Stimulated activated CD4-positive, alpha-beta T cell treated with anti-CD3 and anti-CD28 coated beads, Interleukin-1b, Interleukin-23, amount 100 ng/mL, for 1 hour (primary cell): ENCODE measurements around the gene BNIP5.

Source experiments
- DNase-seq, 2 donors: peaks; one replicate each; pipeline ENCODE4 v3.0.0-alpha.2; 2020; ENCODE audit warnings: low read depth in 2 of 2

BNIP5 gene

DNA sequence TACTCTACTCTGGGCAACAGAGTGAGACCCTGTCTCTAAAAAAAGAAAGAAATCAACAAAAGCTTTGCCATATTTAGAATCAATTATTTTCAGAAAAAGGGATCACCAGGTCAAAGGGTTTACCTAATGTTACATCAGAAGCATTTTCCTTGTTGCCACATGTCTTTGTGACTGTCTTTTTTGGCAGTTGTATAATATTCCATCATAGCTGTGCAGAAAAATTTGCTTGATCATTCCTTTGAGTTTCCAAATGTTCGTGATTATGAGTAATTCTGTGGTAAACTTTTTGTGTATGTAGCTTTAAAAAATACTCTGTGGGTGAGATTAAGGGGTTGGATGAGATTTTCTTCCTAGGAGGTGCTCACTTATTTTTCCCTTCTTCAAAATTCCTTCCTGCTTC lies 40.4 kb downstream of the BNIP5 start:
- no peak for DNase-seq

DNA sequence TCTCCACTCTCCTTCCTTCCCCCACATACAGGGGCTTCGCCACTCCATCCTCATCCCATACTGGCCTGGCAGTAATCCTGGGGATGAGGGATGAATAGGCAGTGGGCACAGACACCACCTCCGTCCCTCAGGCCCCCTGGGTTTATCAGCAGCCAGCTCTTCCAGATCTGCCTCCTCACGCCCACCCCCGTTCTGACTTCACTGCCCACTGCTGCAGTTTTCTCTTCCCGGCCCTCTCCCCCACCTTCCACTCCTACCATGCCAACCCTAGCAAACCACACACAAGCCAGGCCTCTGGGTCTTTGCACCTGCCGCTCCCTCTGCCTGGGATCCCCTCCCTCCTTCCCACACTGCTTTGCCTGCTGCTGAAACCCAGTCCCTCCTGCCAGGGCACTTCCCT lies 44.5 kb downstream of the BNIP5 start:
- no peak for DNase-seq

DNA sequence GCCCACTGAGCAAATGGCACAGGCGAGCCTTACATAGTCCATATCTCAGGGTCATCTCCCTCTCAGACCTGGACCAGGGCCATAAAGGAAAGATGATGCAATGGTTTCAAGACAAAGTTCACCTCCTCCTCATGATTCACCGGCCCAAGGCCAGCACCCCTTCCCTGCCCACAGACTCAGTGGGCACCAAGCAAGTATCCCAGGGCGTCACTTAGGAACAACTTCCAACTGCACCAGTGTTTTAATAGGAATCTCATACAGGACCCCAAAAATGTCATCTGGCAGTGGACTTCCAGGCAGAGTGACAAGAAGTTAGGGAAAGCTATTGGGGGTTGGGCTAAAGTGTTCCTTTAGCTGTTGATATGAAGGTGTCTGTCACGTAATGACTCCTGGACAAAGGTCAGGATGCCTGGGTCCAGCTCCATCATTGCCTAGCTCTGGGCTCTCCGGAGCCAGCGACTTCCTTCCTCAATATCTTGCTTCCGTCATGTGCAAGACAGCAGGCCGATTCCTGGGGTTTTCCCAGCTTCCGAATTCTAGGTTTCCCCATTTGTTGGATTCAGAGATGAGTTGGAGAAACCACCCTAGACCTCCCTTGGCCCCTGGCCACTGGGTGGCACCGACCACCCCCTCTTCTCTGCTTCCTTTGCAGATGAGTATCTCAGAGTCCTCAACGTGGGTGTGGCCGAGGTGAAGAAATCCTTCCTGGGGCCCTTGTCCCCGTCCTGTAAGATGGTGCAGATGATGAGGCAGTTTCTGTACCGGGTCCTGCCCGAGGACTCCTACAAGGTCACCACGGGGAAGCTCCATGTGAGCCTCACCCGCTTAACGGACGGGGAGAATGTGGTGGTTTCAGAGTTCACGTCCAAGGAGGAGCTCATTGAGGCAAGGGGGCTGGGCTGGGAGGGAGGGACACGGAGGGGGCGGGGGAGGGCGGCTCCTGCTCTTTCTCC lies 45.7 kb downstream of the BNIP5 start:
- no peak for DNase-seq

DNA sequence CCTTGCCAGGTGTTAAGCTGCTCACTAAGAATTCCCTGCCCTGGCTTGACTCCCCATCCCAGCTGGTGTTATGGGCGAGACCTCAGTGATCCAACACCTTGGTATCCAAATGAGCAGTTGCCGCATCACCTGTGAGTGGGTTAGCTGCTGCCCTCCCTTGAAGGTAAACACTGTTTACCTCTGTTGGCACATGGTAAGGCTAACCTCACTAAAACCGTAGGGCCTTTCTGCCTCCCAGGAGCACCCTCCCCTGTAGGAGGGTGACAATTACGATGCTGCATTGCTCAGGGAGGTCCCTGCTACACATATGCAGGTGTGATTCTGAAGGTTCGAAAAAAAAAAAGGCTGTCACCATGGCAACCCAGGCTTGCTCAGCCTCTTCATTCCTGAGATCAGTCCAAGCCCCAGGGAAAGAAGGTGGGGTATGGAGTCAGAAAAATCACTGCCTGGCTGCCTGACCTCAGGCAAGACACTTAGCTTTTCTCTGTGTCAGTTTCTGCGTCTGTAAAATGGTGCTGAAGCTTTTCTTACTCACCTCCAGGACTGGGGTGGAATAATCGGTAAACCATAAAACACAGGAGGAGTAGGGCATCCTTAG lies 47.3 kb downstream of the BNIP5 start:
- DNase-seq = no peak

DNA sequence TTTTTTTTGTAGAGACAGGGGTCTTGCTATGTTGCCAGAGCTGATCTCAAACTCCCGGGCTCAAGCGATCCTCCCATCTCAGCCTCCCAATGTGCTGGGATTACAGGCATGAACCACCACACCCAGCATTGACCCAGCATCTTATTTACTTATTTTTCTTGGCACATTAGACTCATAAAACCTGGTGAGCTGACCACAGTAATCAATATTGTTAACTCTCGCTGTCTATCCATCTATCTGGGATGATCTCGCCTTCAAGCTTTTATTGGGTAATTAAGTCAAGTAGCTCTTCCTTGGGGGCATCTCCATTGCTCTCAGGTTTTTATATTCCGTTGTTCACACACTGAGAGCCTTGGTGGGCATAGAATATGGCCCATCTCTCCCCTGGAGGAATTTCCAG lies 49.8 kb downstream of the BNIP5 start:
- no peak for DNase-seq

DNA sequence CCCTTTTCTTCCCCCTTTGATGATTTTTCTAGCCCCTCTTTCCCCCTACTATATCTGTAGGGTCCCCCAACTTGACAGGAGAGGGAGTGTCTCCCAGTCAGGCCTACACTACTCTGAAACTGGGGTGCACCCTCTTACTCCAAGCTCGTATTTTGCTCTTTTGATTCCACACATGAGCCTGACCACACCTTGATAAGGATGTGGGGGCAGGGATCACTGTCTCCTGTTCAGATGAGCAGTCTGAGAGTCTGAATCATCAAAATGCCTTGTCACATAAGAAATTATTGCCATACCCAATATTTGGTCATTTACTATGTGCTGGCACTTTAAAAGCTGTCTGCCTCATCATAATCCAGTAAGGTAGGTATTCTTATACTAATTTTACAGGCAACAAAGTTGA lies 50.9 kb downstream of the BNIP5 start:
- DNase-seq = no peak

DNA sequence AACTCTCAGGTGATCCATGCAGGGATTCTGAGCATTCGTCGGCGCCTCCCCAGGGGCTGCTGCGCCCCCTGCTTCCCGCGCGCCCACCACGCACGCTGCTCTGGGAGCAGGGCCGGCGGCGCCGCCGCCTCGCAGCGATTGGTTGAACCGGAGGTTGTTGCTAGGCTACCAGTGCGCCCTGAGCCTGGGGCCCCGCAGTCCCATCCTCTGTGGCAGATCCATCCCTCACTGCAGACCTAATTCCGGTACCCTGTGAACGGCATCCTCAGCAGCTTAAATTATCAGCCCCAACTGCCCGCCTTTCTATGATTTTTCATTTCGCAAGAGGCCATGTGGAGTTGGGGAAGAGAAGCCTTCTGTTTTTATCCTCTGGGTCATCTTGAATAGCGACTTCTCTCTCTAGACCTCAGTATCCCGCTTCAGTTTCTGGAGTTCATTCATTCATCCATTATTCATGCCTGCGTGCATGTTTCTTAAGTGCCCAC lies 51.5 kb downstream of the BNIP5 start:
- no peak for DNase-seq

DNA sequence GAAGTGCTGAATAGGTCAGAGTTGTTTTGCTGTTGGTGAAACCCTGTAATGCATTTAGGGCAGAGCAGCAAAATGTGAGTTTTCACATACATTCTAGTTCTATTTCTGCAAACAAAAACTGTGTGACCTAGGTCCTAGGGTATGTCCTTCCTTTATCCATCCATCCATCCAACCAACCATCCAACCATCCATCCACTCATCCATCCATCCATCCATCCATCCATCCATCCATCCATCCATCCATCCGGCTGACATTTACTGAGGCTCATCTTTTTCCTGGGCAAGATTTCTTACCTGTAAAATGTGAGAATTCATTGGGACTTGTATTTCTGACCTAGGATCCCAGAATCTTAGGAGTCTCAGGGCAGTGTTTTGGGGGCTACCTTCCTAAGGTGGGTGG lies 52.3 kb downstream of the BNIP5 start:
- no peak for DNase-seq

DNA sequence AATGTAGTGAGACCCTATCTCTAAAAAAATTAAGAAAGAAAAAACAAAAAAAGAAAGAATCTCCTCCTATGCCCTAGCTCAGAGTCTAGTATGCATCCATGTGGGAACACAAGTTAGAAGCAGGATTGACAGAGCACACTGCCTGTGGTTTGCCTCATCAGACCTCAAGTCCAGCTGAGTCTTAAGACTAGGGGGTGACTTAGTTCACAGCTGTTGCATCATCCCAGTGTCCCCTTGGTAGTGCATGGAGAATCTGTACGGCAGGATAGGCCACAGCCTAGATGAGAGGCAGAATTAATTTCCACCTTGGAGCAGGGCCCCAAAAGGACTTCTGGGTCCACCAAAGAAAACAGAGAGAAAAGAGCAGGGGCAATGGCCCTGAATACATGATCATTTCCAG lies 53.1 kb downstream of the BNIP5 start:
- DNase-seq = no peak

DNA sequence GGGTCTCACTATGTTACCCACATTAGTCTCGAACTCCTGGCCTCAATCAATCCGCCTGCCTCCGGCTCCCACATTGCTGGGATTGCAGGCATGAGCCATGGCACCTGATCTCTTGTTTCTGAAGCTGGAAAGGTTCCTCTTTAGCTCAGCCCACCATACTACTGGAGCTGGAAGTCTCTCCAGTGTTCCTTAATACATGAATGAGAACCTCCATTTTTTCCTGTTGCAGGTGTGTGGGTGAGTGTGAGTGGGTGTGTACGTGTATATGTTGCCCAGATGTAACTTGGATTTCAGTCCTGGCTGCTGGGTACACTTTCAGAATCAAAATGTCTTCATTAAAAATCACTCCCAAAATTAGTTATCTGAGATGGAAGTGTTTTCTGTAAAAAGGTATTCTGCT lies 55.7 kb downstream of the BNIP5 start:
- no peak for DNase-seq

DNA sequence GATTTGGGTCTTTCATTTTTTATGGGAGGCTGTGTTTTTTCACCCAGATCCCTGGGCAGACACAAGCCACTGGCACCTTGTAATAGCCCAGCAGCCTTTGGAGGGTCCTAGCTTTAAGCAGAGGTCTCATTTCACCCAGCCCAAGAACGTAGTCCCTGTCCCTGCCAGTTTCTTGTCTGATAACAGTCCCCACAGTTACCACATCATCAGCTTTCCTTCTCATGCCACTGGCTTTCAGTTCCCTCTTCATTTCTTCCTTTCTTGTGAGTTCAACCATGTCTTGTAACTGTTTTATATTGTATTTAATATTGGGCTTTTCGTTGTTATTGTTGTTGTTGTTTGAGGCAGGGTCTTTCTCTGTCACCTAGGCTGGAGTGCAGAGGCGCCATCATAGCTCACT lies 56.2 kb downstream of the BNIP5 start:
- DNase-seq = no peak

DNA sequence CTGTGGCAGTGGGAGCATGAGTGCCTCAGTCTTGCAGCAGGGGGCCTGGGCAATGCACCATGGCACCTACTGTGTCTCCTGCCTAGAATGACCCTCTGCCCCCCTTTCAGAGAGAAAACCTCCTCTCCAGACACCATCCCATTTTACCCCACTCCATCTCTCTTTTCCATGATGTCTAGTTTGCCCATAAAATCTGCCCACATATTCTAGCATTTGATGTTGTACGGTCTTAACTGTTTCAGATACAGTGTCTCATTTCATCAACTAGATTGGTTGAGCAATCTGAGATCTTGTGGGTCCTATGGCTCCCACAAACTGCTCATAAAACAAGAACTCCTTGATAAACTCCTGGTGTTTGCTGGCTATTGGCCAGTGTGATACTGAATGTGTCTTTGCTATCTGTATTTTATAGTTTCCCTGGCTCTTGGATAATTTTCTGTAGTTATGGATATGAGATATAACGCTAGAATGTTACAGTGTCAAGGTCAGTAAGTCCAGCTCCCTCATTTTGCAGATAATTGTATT lies 58.7 kb downstream of the BNIP5 start:
- no peak for DNase-seq

DNA sequence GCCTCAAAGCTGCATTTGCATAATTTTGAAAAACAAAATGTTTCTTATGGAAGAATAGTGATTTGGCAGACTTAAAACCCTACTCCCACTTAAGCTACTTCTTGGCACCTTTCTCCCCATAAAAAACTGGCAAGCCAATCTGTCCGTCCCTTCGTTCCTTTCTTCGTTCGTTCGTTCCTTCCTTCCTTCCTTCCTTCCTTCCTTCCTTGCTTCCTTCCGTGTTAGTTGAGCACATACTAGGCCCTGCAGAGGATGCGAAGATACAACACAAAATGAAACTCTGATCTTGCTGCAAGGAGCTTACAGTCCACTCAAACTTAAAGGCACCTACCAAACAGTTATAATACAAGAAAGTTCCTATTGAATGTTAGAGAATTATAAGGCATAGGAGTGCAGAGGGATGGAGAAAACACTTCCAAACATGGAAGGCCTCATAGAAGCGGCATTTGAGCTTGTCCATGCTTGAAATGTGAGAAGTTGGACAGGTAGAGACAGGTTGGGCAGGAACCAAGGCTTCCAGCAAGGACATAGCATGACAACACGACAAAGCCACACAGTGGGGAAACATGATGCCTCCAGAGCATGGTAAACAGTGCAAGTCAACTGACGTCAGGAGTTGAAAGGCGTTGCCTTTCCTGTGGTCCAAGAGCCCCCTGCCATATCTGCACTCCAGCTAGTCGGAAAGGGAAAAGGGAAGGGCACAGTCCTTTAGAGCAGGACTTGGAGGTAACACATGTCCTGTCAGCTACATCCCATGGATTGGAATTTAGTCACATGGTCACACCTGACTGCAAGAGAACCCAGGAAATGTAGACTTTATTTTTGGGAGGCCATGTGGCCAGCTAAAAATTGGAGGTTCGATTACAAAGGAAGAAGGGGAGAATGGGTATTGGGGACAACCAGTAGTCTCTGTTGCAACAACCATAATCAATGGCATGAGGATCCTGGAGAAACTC lies 59.8 kb downstream of the BNIP5 start:
- DNase-seq = no peak

DNA sequence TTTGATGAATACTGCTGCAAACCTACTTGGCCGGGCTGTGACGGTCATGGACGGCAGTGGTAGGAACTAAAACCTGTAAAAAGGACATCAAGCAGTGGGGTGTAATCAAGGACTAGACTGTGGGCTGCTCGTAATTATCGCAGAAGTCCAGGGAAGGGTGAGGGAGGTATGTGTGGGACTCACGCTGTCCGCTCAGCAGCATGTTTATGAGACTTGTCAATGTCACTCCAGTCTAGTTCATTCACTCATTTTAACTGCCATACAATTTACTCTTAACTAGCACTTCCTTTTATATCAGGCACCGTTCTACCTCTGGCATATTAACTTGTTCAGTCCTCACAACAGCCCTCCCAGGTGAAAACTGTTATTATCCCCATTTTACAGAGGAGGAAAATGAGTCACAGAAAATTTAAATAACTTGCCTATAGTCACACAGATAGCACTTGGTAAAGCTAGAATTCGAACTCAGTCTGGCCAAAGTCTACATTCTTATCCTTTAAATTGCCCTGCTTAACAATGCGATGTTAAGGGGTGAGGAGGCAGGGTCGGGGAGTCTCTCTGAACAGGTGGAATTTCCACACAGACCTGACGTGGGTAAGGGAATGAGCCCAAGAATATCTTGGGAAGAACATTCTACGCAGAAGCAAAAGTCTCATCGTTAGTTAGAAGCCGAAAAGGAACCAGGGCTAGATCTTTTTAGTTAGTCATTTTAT lies 62.7 kb downstream of the BNIP5 start:
- DNase-seq = no peak

DNA sequence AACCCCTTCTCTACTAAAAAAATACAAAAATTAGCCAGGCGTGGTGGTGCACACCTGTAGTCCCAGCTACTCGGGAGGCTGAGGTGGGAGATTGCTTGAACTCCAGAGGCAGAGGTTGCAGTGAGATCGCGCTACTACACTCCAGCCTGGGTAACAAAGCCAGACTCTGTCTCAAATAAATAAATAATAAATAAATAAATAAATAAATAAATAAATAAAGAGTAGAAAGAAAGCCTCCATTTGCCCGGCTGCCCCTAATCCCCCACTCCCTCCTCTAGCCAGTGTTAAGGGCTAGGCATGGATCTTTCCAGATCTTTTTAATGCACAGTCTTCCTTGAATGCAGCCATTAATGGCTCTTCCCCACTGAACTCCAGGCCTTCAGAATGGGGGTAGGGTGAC lies 63.6 kb downstream of the BNIP5 start:
- no peak for DNase-seq

DNA sequence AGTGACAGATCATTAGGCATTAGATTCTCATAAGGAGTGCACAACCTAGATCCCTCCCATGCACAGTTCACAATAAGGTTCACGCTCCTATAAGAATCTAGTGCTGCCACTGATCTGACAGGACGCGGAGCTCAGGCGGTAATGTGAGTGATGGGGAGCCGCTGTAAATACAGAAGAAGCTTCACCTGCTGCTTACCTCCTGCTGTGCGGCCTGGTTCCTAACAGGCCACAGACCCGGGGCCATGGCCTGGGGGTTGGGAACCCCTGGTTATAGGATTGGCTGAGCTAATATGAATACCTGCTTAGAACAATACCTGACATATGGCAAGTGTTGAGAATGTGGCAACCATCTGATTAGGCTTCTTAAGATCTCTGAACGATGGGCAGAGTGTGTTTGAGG lies 64.5 kb downstream of the BNIP5 start:
- DNase-seq = no peak

DNA sequence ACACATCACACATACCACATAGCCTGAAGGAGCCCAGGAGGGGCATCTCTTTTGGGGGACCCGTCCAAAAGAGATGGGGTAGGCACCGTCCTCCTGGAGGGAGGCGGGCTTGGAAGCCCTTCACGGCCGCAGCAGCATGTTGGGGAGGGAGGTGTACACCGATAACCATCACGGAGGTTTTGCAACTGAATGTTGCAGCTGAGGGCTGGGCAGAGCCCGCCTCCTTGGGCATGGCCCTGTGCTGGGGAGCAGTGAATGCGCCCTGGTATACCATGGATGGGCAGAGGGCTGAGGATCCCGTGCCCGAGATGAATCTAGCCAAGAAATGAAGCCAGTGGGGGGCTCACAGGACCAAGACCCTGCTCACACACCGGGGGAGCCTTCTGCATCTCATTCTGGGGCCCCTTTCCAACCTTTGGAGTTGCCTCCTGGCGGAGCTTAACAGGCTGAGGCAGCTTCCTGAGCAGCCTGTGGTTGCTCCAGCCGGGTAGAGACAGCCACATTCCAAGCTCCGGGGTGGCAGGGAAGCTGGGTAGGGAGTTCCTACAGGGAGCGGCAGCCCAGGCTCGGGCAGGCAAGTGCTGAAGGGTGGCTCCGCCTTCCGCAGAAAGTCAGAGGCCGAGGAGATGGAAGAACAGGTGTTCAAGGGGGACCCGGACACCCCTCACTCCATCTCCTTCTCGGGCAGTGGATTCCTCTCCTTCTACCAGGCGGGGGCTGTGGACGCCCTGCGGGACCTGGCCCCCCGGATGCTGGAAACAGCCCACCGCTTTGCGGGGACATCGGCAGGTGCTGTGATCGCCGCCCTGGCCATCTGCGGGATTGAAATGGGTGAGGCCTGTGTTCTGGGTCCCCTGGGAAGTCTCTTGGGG lies 66.6 kb downstream of the BNIP5 start, which contains the start of gene PNPLA1:
TSS of gene PNPLA1 (plus strand) at position 227 of the 872 bp plus-strand sequence. CDS start at position 627, 400 bp downstream.
- DNase-seq = no peak

DNA sequence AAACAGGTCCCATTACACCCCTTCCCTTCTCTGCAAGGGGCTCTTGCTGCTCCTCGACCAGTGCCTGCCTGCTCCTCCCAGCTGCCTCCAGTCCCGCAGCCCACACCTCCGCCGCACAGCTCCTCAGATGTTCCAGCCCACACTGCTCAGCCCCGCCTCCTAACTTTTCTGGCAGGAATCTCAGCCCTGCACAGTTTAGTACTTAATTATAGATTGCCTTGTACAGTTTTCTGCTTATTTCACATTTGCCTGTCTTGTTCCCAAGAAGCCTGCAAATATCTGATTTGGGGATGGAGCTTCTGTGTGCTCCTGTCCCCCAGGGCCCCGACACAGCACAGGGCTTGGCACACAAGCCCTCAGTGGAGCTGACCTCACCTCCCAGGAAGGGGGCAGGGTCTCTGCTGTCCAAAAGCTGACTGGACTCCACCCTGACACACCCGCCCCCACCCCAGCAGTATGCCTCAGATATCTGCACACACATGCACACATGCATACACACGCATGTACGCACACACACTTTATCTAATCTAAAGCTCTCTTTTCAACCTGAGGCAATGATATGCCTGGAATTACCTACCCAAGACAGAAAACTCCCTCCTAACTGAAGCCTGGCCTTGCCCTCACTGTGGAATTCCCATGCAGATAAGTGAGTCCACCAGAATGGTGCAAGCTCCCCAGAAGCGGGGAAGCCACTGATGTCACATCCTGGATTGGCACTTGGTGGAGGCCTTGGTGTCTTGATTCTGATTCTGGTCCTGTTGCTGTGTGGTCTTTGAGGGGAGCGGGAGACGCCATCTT lies 68.0 kb downstream of the BNIP5 start:
- DNase-seq = no peak
